Astrocyte (in vitro differentiated cells and primary cell): ENCODE data around the gene TMEM198. TPM values are rescaled to one million over a fixed set of nuclear protein-coding genes. Genes with fewer than 3 reads are reported as not detected.

Experiments
- DNase-seq: peaks from one replicate; pipeline ENCODE4 v3.0.0-alpha.2; 2010; ENCODE audit warnings: low read depth
- FAIRE-seq: peaks from 2 replicates; lab custom pipeline; 2011; peaks lifted over from hg19 to GRCh38; lab: Jason Lieb, UNC
- H2AFZ ChIP-seq: 2 replicates; pipeline ENCODE4 v1.6.0; 2012; ENCODE audit warnings: low read depth, low read length, inconsistent platforms
- H3K27ac ChIP-seq: 2 replicates; pipeline ENCODE4 v1.5.1; 2011; ENCODE audit warnings: low read depth, low read length, inconsistent platforms
- H3K27me3 ChIP-seq: 2 replicates; pipeline ENCODE4 v1.6.0; 2011; ENCODE audit warnings: low read length, inconsistent platforms; ENCODE audit not compliant: insufficient read depth
- H3K36me3 ChIP-seq: 2 replicates; pipeline ENCODE4 v1.5.1; 2011; ENCODE audit warnings: low read length, inconsistent platforms; ENCODE audit not compliant: insufficient read depth
- H3K4me1 ChIP-seq: 2 replicates; pipeline ENCODE4 v1.5.1; 2011; ENCODE audit warnings: low read length, inconsistent platforms; ENCODE audit not compliant: insufficient read depth
- H3K4me2 ChIP-seq: 2 replicates; pipeline ENCODE4 v1.6.0; 2012; ENCODE audit warnings: low read length, inconsistent platforms
- H3K4me3 ChIP-seq: 2 replicates; pipeline ENCODE4 v1.5.1; 2011; ENCODE audit warnings: low read depth, mild to moderate bottlenecking, low read length, inconsistent platforms; ENCODE audit not compliant: insufficient read depth
- H3K79me2 ChIP-seq: 2 replicates; pipeline ENCODE4 v1.6.0; 2012; ENCODE audit warnings: mild to moderate bottlenecking, low read length, inconsistent platforms; ENCODE audit not compliant: insufficient read depth
- H3K9ac ChIP-seq: 2 replicates; pipeline ENCODE4 v1.6.0; 2012; ENCODE audit warnings: mild to moderate bottlenecking, low read length, inconsistent platforms
- H3K9me3 ChIP-seq: 2 replicates; pipeline ENCODE4 v1.5.1; 2012; ENCODE audit warnings: low read depth, mild to moderate bottlenecking, low read length, inconsistent platforms; ENCODE audit not compliant: insufficient read depth
- H4K20me1 ChIP-seq: 2 replicates; pipeline ENCODE4 v1.6.0; 2012; ENCODE audit warnings: low read length, inconsistent platforms; ENCODE audit not compliant: insufficient read depth
- H3K27ac Mint-ChIP-seq: one replicate; pipeline ENCODE4 v1.8.0; 2021; ENCODE audit warnings: mild to moderate bottlenecking, mixed read lengths; ENCODE audit not compliant: unreplicated experiment
- H3K27me3 Mint-ChIP-seq: one replicate; pipeline ENCODE4 v1.8.0; 2021; ENCODE audit warnings: low read depth, mixed read lengths; ENCODE audit not compliant: unreplicated experiment
- H3K36me3 Mint-ChIP-seq: one replicate; pipeline ENCODE4 v1.8.0; 2021; ENCODE audit warnings: low read depth, mixed read lengths; ENCODE audit not compliant: unreplicated experiment
- H3K4me1 Mint-ChIP-seq: one replicate; pipeline ENCODE4 v1.8.0; 2021; ENCODE audit warnings: low read depth, mixed read lengths; ENCODE audit not compliant: unreplicated experiment
- H3K4me3 Mint-ChIP-seq: one replicate; pipeline ENCODE4 v1.8.0; 2021; ENCODE audit warnings: mild to moderate bottlenecking, moderate library complexity, mixed read lengths; ENCODE audit not compliant: unreplicated experiment
- H3K9me3 Mint-ChIP-seq: one replicate; pipeline ENCODE4 v1.8.0; 2021; ENCODE audit warnings: mild to moderate bottlenecking, mixed read lengths; ENCODE audit not compliant: unreplicated experiment
- EZH2 ChIP-seq: IDR thresholded peaks from 2 replicates; pipeline ENCODE4 v1.6.1; 2012; ENCODE audit warnings: mild to moderate bottlenecking, low read length, inconsistent platforms; ENCODE audit not compliant: insufficient read depth
- total RNA-seq: library from RNA; stranded (reverse); gene quantifications from 2 replicates; pipeline ENCODE4 v1.2.1, GENCODE V29; 2021
- TF ChIP-seq, protein P1 (sequence below): IDR thresholded peaks from 2 replicates; pipeline ENCODE4 v1.5.1; 2011; ENCODE audit warnings: low read depth, mild to moderate bottlenecking, inconsistent platforms, low read length, moderate library complexity; ENCODE audit not compliant: insufficient read depth

TMEM198 gene
- total RNA-seq, 1 donor from 2014 or later, result 3.8 TPM

DNA sequence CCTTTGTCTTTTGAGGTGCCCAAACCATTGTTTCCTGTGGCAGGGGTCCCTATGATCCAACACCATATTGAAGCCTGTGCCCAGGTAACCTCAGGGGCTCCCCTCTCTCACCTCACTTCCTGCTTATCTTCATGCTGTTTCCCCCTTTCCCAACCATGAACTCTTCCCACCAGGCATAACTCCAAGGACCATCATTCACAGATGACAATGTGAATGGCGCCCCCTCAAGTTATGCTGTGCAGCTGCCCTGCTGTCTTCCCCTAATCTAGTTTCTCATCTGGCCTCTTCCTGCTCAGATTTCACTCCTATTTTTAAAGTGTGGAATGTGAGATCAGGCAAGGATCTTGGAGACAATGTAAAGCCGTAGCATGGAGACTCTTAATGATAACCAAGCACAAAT is 43.7 kb upstream of the TMEM198 start:
- Histone ChIP-seq H2AFZ (no peak overlapping the region), H3K79me2 (peaks cover 18% of the 10 kb centered on the region), H3K4me1 (peaks cover 39% of the 10 kb centered on the region), H3K27me3 (peaks cover 15% of the 10 kb centered on the region), H4K20me1 (no peaks in the 10 kb centered on the region), H3K9ac (peak overlapping the region; percentile 100), H3K4me2 (peak overlapping the region; percentile 98), H3K27ac (peak overlapping the region; percentile 7), H3K36me3 (peaks cover 7% of the 10 kb centered on the region), H3K9me3 (no peaks in the 10 kb centered on the region), H3K4me3 (no peak overlapping the region)
- Mint-ChIP-seq H3K27ac (peak overlapping the region; percentile 96), H3K4me3 (peak overlapping the region; percentile 98), H3K4me1 (peaks cover 23% of the 10 kb centered on the region), H3K27me3 (peaks cover 12% of the 10 kb centered on the region), H3K9me3 (peaks cover 4% of the 10 kb centered on the region), H3K36me3 (peaks cover 16% of the 10 kb centered on the region)
- no peak for FAIRE-seq
- peak; percentile 32 for DNase-seq
- TF ChIP-seq EZH2, result no peak
- TF ChIP-seq, protein P1, sequence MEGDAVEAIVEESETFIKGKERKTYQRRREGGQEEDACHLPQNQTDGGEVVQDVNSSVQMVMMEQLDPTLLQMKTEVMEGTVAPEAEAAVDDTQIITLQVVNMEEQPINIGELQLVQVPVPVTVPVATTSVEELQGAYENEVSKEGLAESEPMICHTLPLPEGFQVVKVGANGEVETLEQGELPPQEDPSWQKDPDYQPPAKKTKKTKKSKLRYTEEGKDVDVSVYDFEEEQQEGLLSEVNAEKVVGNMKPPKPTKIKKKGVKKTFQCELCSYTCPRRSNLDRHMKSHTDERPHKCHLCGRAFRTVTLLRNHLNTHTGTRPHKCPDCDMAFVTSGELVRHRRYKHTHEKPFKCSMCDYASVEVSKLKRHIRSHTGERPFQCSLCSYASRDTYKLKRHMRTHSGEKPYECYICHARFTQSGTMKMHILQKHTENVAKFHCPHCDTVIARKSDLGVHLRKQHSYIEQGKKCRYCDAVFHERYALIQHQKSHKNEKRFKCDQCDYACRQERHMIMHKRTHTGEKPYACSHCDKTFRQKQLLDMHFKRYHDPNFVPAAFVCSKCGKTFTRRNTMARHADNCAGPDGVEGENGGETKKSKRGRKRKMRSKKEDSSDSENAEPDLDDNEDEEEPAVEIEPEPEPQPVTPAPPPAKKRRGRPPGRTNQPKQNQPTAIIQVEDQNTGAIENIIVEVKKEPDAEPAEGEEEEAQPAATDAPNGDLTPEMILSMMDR, result no peak

DNA sequence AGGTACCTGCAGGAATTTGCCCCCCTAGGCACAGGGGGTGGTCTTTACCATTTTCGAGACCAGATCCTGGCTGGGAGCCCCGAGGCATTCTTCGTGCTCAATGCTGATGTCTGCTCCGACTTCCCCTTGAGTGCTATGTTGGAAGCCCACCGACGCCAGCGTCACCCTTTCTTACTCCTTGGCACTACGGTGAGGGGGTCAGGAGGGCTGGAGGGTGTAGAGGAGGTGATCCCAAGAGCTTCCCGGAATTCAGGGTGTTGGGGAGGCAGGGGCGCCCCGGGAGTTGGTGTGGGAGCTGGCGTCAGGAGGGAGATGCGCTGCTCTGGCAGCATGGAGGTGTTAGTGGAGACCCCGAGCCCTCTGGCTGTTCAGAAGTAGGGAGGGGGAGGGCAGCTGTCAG is 42.0 kb upstream of the TMEM198 start:
- H3K27me3 Mint-ChIP-seq, result peaks cover 6% of the 10 kb centered on the region
- Histone ChIP-seq H3K4me3 (no peak overlapping the region), H3K36me3 (peaks cover 7% of the 10 kb centered on the region), H3K4me2 (no peak overlapping the region), H3K79me2 (peaks cover 18% of the 10 kb centered on the region), H3K27me3 (peaks cover 5% of the 10 kb centered on the region), H4K20me1 (no peaks in the 10 kb centered on the region), H3K27ac (no peak overlapping the region), H3K4me1 (peaks cover 34% of the 10 kb centered on the region), H2AFZ (no peak overlapping the region), H3K9me3 (no peaks in the 10 kb centered on the region), H3K9ac (no peak overlapping the region)
- peaks cover 18% of the 10 kb centered on the region for H3K36me3 Mint-ChIP-seq
- DNase-seq (no peak), FAIRE-seq (no peak)
- no peak overlapping the region for H3K27ac Mint-ChIP-seq
- no peak overlapping the region for H3K4me3 Mint-ChIP-seq
- H3K4me1 Mint-ChIP-seq, result peaks cover 23% of the 10 kb centered on the region
- TF ChIP-seq, protein P1, result no peak
- no peak for TF ChIP-seq EZH2
- H3K9me3 Mint-ChIP-seq, result peaks cover 2% of the 10 kb centered on the region

DNA sequence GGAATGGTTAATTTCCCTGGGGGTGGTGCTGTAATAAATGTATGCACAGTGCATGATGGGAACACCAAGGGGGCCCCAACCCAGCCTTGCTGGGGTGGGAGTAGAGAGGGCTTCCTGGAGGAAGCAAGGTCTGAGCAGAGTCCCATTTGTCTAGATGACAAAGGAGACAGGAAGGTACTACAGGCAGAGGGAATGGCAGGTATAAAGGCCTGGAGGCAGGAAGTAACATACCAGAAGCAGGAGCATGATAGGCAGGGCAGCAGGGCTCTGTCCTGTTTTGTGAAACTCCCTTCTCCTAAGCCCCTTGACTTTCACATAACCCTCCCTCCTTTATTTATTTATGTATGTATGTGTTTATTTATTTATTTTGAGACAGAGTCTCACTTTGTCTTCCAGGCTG is 41.2 kb upstream of the TMEM198 start:
- Histone ChIP-seq H3K9ac (no peak overlapping the region), H3K36me3 (peaks cover 7% of the 10 kb centered on the region), H4K20me1 (peaks cover 5% of the 10 kb centered on the region), H3K9me3 (no peaks in the 10 kb centered on the region), H2AFZ (no peak overlapping the region), H3K27me3 (no peaks in the 10 kb centered on the region), H3K4me3 (no peak overlapping the region), H3K79me2 (peaks cover 18% of the 10 kb centered on the region), H3K4me2 (no peak overlapping the region), H3K27ac (no peak overlapping the region), H3K4me1 (peaks cover 30% of the 10 kb centered on the region)
- H3K4me3 Mint-ChIP-seq, result no peak overlapping the region
- TF ChIP-seq EZH2, result no peak
- TF ChIP-seq, protein P1, result no peak
- peaks cover 2% of the 10 kb centered on the region for H3K27me3 Mint-ChIP-seq
- peaks cover 2% of the 10 kb centered on the region for H3K9me3 Mint-ChIP-seq
- no peak for DNase-seq
- peaks cover 23% of the 10 kb centered on the region for H3K4me1 Mint-ChIP-seq
- FAIRE-seq, result no peak
- no peak overlapping the region for H3K27ac Mint-ChIP-seq
- H3K36me3 Mint-ChIP-seq, result peaks cover 21% of the 10 kb centered on the region
